IMR-90 (cell line): Measurements from ENCODE around the gene KCNIP1. TPM values are rescaled to one million over a fixed set of nuclear protein-coding genes. Genes with fewer than 3 reads are reported as not detected.

ENCODE experiments used
- ATAC-seq: fragments of 200-7000 bp; cut with Tn5 transposase; 2 replicates; pipeline ENCODE4 v1.9.1; 2020; ENCODE audit warnings: low read depth, mild to moderate bottlenecking, moderate library complexity
- BruUV-seq: library from RNA; stranded (reverse); fragments of 400-500 nt; replicated peaks from 2 replicates; lab custom pipeline; 2021; lab: Mats Ljungman, UMichigan
- CTCF ChIA-PET: fragments of 300-600 bp; formaldehyde crosslinking; extraction: SDS; loops from one replicate; lab custom pipeline; 2021; ENCODE audit warnings: antibody characterized with exemption; lab: Yijun Ruan, JAX
- POLR2A ChIA-PET: fragments of 300-600 bp; sonication (Branson Sonifier 250); formaldehyde crosslinking; loops from one replicate; lab custom pipeline; 2022; ENCODE audit warnings: antibody characterized with exemption; ENCODE audit not compliant: unreplicated experiment; lab: Charles Lee
- DNase-seq: peaks from one replicate; pipeline ENCODE4 v3.0.0; 2013
- H2AFZ ChIP-seq: replicated peaks from 2 replicates; pipeline ENCODE3; 2013; ENCODE audit warnings: low read length, mild to moderate bottlenecking; ENCODE audit not compliant: poor library complexity
- H2AK5ac ChIP-seq: 2 replicates; pipeline ENCODE4 v1.6.1; 2013; ENCODE audit warnings: low read depth, low read length, inconsistent platforms
- H2AK9ac ChIP-seq: replicated peaks from 2 replicates; pipeline ENCODE3; 2013; ENCODE audit warnings: mild to moderate bottlenecking, low read depth, low read length, moderate library complexity; ENCODE audit not compliant: poor library complexity
- H2BK120ac ChIP-seq: 2 replicates; pipeline ENCODE4 v1.6.1; 2013; ENCODE audit warnings: low read depth, low read length, inconsistent platforms
- H2BK15ac ChIP-seq: 3 replicates; pipeline ENCODE4 v1.6.1; 2013; ENCODE audit warnings: low read depth, low read length, inconsistent platforms
- H2BK20ac ChIP-seq: 2 replicates; pipeline ENCODE4 v1.6.1; 2013; ENCODE audit warnings: low read depth, mild to moderate bottlenecking, inconsistent platforms, low read length, moderate library complexity
- H2BK5ac ChIP-seq: 2 replicates; pipeline ENCODE4 v1.6.1; 2013; ENCODE audit warnings: mild to moderate bottlenecking, low read depth, low read length, inconsistent platforms; ENCODE audit not compliant: poor library complexity, severe bottlenecking
- H3K14ac ChIP-seq: replicated peaks from 2 replicates; pipeline ENCODE4 v1.6.1; 2013; ENCODE audit warnings: low read depth, low read length, inconsistent platforms
- H3K18ac ChIP-seq: 2 replicates; pipeline ENCODE4 v1.6.1; 2013; ENCODE audit warnings: low read depth, low read length, control low read depth
- H3K23ac ChIP-seq: 2 replicates; pipeline ENCODE4 v1.6.1; 2013; ENCODE audit warnings: low read depth, low read length, inconsistent platforms
- H3K27ac ChIP-seq: 2 replicates; pipeline ENCODE4 v1.5.1; 2013; ENCODE audit warnings: mild to moderate bottlenecking, control low read depth, low read length; ENCODE audit not compliant: insufficient read depth
- H3K27me3 ChIP-seq: 2 replicates; pipeline ENCODE4 v1.6.1; 2013; ENCODE audit warnings: low read length; ENCODE audit not compliant: control insufficient read depth, insufficient read depth
- H3K36me3 ChIP-seq: 2 replicates; pipeline ENCODE4 v1.6.1; 2013; ENCODE audit warnings: low read length, mixed read lengths; ENCODE audit not compliant: control insufficient read depth, insufficient read depth
- H3K4ac ChIP-seq: 2 replicates; pipeline ENCODE4 v1.6.1; 2013; ENCODE audit warnings: low read depth, low read length, inconsistent platforms
- H3K4me1 ChIP-seq: 2 replicates; pipeline ENCODE4 v1.6.1; 2013; ENCODE audit warnings: low read length, mixed read lengths; ENCODE audit not compliant: control insufficient read depth, insufficient read depth
- H3K4me2 ChIP-seq: 2 replicates; pipeline ENCODE4 v1.6.1; 2013; ENCODE audit warnings: low read depth, mild to moderate bottlenecking, control low read depth, low read length, moderate library complexity
- H3K4me3 ChIP-seq: 2 replicates; pipeline ENCODE4 v1.5.1; 2013; ENCODE audit warnings: low read depth, mild to moderate bottlenecking, control low read depth, low read length, moderate library complexity; ENCODE audit not compliant: insufficient read depth
- H3K56ac ChIP-seq: 2 replicates; pipeline ENCODE4 v1.6.1; 2013; ENCODE audit warnings: low read length, inconsistent platforms; ENCODE audit not compliant: insufficient read depth; ENCODE audit errors: extremely low read depth
- H3K79me1 ChIP-seq, 2 experiments: 2 replicates each; pipeline ENCODE4 v1.6.1; 2013; ENCODE audit warnings: low read length in 2 of 2, inconsistent platforms in 1 of 2, low read depth in 1 of 2
- H3K9ac ChIP-seq: 2 replicates; pipeline ENCODE4 v1.6.1; 2013; ENCODE audit warnings: low read depth, low read length, control low read depth
- H3K9me1 ChIP-seq: 2 replicates; pipeline ENCODE4 v1.6.1; 2013; ENCODE audit warnings: low read length, inconsistent platforms; ENCODE audit not compliant: insufficient read depth
- H3K9me3 ChIP-seq: 2 replicates; pipeline ENCODE4 v1.6.1; 2013; ENCODE audit warnings: low read length; ENCODE audit not compliant: control insufficient read depth, insufficient read depth
- H4K20me1 ChIP-seq: 2 replicates; pipeline ENCODE4 v1.6.1; 2013; ENCODE audit warnings: low read length, inconsistent platforms; ENCODE audit not compliant: insufficient read depth
- H4K5ac ChIP-seq: 2 replicates; pipeline ENCODE4 v1.6.1; 2013; ENCODE audit warnings: mild to moderate bottlenecking, low read depth, low read length, control low read depth
- H4K8ac ChIP-seq, 2 experiments: 2 replicates each; pipeline ENCODE4 v1.6.1; 2013; ENCODE audit warnings: low read depth in 2 of 2, low read length in 2 of 2, control low read depth in 1 of 2, inconsistent platforms in 1 of 2
- H4K91ac ChIP-seq: 2 replicates; pipeline ENCODE4 v1.6.1; 2013; ENCODE audit warnings: low read depth, low read length, inconsistent platforms; ENCODE audit not compliant: insufficient read depth
- BHLHE40 ChIP-seq: fragments of 150-350 bp; IDR thresholded peaks from 2 replicates; pipeline ENCODE4 v1.6.1; 2016; ENCODE audit warnings: mild to moderate bottlenecking, low read depth, low read length
- CEBPB ChIP-seq: IDR thresholded peaks from 2 replicates; pipeline ENCODE4 v1.6.1; 2012; ENCODE audit warnings: low read depth, low read length, improper control_type of control experiment
- CHD1 ChIP-seq: IDR thresholded peaks from 2 replicates; pipeline ENCODE4 v1.6.1; 2012; ENCODE audit warnings: low read depth, low read length, improper control_type of control experiment
- ELK1 ChIP-seq: fragments of 150-350 bp; IDR thresholded peaks from 2 replicates; pipeline ENCODE4 v1.6.1; 2016; ENCODE audit warnings: low read depth, mild to moderate bottlenecking, low read length, moderate library complexity, borderline replicate concordance
- MAZ ChIP-seq: IDR thresholded peaks from 2 replicates; pipeline ENCODE4 v1.6.1; 2012; ENCODE audit warnings: low read depth, mild to moderate bottlenecking, low read length, improper control_type of control experiment, moderate library complexity, borderline replicate concordance
- MXI1 ChIP-seq: IDR thresholded peaks from 2 replicates; pipeline ENCODE4 v1.6.1; 2012; ENCODE audit warnings: low read depth, mild to moderate bottlenecking, low read length, moderate library complexity, borderline replicate concordance
- POLR2A ChIP-seq: IDR thresholded peaks from 2 replicates; pipeline ENCODE4 v1.6.1; 2012; ENCODE audit warnings: mild to moderate bottlenecking, low read depth, low read length
- RCOR1 ChIP-seq: IDR thresholded peaks from 2 replicates; pipeline ENCODE4 v1.6.1; 2012; ENCODE audit warnings: mild to moderate bottlenecking, low read length, improper control_type of control experiment; ENCODE audit not compliant: insufficient replicate concordance
- RFX5 ChIP-seq: IDR thresholded peaks from 2 replicates; pipeline ENCODE4 v1.8.0; 2012; ENCODE audit warnings: low read depth, mild to moderate bottlenecking, low read length, moderate library complexity
- SMC3 ChIP-seq: fragments of 150-350 bp; IDR thresholded peaks from 2 replicates; pipeline ENCODE4 v1.6.1; 2016; ENCODE audit warnings: low read depth, mild to moderate bottlenecking, antibody characterized with exemption, low read length, moderate library complexity
- WGBS, 2 experiments: methylation state at CpG; one replicate each; pipeline versions ENCODE4 v1.1.5 to v1.1.7; 2013; ENCODE audit warnings: missing lambda C conversion rate in 2 of 2; ENCODE audit not compliant: insufficient read length in 1 of 2; ENCODE audit errors: extremely low coverage in 2 of 2; 5-methylcytosine and 5-hydroxymethylcytosine counted together
- dilution Hi-C: fragments of 300-500 bp; cut with HindIII; formaldehyde crosslinking; loops from one replicate; pipeline ENCODE4 v1.14.3; 2018; ENCODE audit warnings: low sequenced_read_pairs; ENCODE audit not compliant: unreplicated experiment
- in situ Hi-C: fragments of 300-500 bp; cut with MboI; formaldehyde crosslinking; loops from 3 replicates; pipeline ENCODE4 v1.14.3; 2019; ENCODE audit warnings: low sequenced_read_pairs, inconsistent platforms, mixed read lengths
- intact Hi-C: fragments of 100-400 bp; cut with micrococcal nuclease; formaldehyde crosslinking; loops from 2 replicates; pipeline ENCODE4 v1.10.0; 2022
- polyA plus RNA-seq, 3 experiments: library from polyadenylated mRNA; depleted of rRNA; stranded (reverse); fragments of >200 nt; gene quantifications; 2 replicates each; pipeline ENCODE4 v1.2.3, GENCODE V29; 2012; ENCODE audit warnings: low replicate concordance in 1 of 3
- total RNA-seq: library from RNA; depleted of rRNA; stranded (reverse); fragments of >200 nt; gene quantifications from 2 replicates; pipeline ENCODE4 v1.2.3, GENCODE V29; 2012
- TF ChIP-seq, protein P1 (sequence below): conservative IDR thresholded peaks from 2 replicates; pipeline ENCODE4 v1.5.1; 2012; ENCODE audit warnings: mild to moderate bottlenecking, low read depth, low read length, improper control_type of control experiment

Gene KCNIP1
- total and polyA plus RNA-seq, 2 of the 4 experiments (the other 2 are of a cell fraction) = not detected

- Histone ChIP-seq H3K4me1 (no peaks in the 10 kb centered on the region), H3K4me3 (no peak overlapping the region), H2BK5ac (no peak overlapping the region), H3K4me2 (no peak overlapping the region), H3K56ac (no peak overlapping the region), H3K79me1 (no peaks in the 10 kb centered on the region), H4K91ac (no peak overlapping the region), H2BK15ac (no peak overlapping the region), H3K27ac (no peak overlapping the region), H3K23ac (no peak overlapping the region), H3K18ac (no peak overlapping the region), H3K9me3 (no peaks in the 10 kb centered on the region), H3K14ac (no peak overlapping the region), H3K27me3 (no peaks in the 10 kb centered on the region), H3K9ac (no peak overlapping the region), H4K8ac (no peak overlapping the region), H4K5ac (no peak overlapping the region), H2BK20ac (no peak overlapping the region), H2AFZ (no peak overlapping the region), H3K36me3 (no peaks in the 10 kb centered on the region), H2AK5ac (no peak overlapping the region), H2BK120ac (no peak overlapping the region), H3K9me1 (no peaks in the 10 kb centered on the region), H4K20me1 (no peaks in the 10 kb centered on the region), H3K4ac (no peak overlapping the region), H2AK9ac (no peak overlapping the region)
- intact Hi-C loops = no loop called here
- TF ChIP-seq CHD1 (no peak), MAZ (no peak), MXI1 (no peak), POLR2A (no peak), RFX5 (no peak), CEBPB (no peak), SMC3 (no peak), RCOR1 (no peak), ELK1 (no peak), BHLHE40 (no peak)
- TF ChIP-seq, protein P1, sequence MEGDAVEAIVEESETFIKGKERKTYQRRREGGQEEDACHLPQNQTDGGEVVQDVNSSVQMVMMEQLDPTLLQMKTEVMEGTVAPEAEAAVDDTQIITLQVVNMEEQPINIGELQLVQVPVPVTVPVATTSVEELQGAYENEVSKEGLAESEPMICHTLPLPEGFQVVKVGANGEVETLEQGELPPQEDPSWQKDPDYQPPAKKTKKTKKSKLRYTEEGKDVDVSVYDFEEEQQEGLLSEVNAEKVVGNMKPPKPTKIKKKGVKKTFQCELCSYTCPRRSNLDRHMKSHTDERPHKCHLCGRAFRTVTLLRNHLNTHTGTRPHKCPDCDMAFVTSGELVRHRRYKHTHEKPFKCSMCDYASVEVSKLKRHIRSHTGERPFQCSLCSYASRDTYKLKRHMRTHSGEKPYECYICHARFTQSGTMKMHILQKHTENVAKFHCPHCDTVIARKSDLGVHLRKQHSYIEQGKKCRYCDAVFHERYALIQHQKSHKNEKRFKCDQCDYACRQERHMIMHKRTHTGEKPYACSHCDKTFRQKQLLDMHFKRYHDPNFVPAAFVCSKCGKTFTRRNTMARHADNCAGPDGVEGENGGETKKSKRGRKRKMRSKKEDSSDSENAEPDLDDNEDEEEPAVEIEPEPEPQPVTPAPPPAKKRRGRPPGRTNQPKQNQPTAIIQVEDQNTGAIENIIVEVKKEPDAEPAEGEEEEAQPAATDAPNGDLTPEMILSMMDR = no peak
- ChIA-PET CTCF (no interaction called here), POLR2A (no interaction called here)
- no peak for DNase-seq
- in situ Hi-C loops = no loop called here
- BruUV-seq = no TSS peak
- 71% methylated on average over 5 of the region's 6 CpGs; no CpG with 5 or more reads in 1 of the 2 experiments for WGBS, 2 experiments
- dilution Hi-C loops = no loop called here
- no peak for ATAC-seq
Measured at GRCh38 chr5:170538696-170539586, 35.1 kb downstream of the KCNIP1 start.
